Subcutaneous abdominal adipose tissue (tissue), 5 donors: ENCODE data around the gene GIT1.

Source experiments
- H3K27ac ChIP-seq: one replicate; pipeline ENCODE4 v1.7.0; 2013; ENCODE audit warnings: low read depth, mild to moderate bottlenecking, inconsistent platforms, low read length, moderate library complexity
- H3K27me3 ChIP-seq, 5 donors: one replicate each; pipeline ENCODE4 v1.7.0; 2013; ENCODE audit warnings: low read length in 5 of 5, inconsistent platforms in 1 of 5; ENCODE audit not compliant: control insufficient read depth in 5 of 5, insufficient read depth in 4 of 5
- H3K36me3 ChIP-seq, 5 donors: one replicate each; pipeline ENCODE4 v1.7.0; 2013; ENCODE audit warnings: low read length in 5 of 5; ENCODE audit not compliant: control insufficient read depth in 5 of 5, insufficient read depth in 5 of 5
- H3K4me1 ChIP-seq, 5 donors: one replicate each; pipeline ENCODE4 v1.7.0; 2013; ENCODE audit warnings: low read length in 5 of 5, mild to moderate bottlenecking in 3 of 5, moderate library complexity in 1 of 5; ENCODE audit not compliant: control insufficient read depth in 5 of 5, insufficient read depth in 5 of 5
- H3K4me3 ChIP-seq, 5 donors: one replicate each; pipeline ENCODE4 v1.7.0; 2013; ENCODE audit warnings: low read length in 5 of 5, low read depth in 1 of 5
- H3K9ac ChIP-seq, 5 donors: one replicate each; pipeline ENCODE4 v1.7.0; 2013; ENCODE audit warnings: low read length in 5 of 5, mild to moderate bottlenecking in 4 of 5, moderate library complexity in 3 of 5
- H3K9me3 ChIP-seq, 5 donors: one replicate each; pipeline ENCODE4 v1.7.0; 2013; ENCODE audit warnings: low read length in 5 of 5; ENCODE audit not compliant: control insufficient read depth in 5 of 5
- donor health status: healthy.
- donor health status: healthy.
- donor health status: healthy.
- donor health status: healthy.
- donor health status: healthy.

Gene GIT1

DNA sequence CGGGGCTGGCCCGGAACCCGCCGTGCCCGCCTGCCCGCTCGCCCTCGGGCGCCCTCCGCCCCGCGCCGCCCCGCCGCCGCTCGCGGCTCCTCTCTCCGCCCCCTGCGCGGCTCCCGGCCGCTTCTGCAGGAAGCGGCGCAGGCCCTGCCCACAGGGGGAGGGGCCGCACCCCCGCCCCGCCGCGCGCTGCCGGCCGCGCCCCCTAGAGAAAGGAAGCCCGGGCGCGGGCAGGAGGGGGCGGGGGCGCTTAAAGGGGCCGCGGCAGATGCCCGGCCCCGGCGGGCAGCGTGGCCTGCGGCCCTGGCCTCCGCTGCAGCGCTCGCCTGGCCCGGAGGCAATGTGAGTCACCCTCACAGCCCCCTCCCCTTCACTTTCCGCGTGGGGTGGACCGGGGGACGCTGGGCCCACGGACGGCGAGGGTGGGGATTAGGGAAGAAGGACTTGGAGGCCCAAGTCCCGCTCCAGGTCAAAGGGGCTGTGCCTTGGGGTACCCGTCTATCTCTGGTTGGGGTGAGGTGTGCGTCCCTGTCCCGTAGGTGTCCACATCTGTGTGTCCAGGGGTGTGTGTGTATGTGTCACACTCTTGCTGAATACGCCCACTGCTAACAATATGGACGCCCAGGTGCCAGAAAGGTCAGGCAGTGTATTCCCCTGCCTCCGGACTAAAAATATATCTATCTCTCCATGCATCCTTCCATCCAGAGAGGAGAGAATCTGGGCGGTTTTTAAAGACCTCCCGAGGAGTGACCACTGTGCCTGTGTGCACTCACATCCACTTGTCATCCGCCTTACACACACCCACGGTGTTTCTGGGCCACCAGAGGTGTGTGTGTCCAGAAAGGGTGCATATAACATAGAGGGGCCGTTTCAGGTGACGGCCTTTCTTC lies at the start of gene GIT1:
TSS of gene GIT1 (minus strand) at position 125 of the 887 bp plus-strand sequence. CDS start 270 bp downstream, outside the sequence.
- Histone ChIP-seq H3K27ac (peak within 1 kb of the TSS; percentile 82), H3K4me3 (peak within 1 kb of the TSS; percentile 71 to 90 (median 80)), H3K9me3 (no peaks in the 10 kb centered on the region), H3K9ac (peak within 1 kb of the TSS; percentile 72 to 96 (median 81)), H3K36me3 (no peaks in the 10 kb centered on the region), H3K27me3 (no peaks in the 10 kb centered on the region), H3K4me1 (peaks cover 14 to 87% (median 83%) of the 10 kb centered on the region in 5 donors)

DNA sequence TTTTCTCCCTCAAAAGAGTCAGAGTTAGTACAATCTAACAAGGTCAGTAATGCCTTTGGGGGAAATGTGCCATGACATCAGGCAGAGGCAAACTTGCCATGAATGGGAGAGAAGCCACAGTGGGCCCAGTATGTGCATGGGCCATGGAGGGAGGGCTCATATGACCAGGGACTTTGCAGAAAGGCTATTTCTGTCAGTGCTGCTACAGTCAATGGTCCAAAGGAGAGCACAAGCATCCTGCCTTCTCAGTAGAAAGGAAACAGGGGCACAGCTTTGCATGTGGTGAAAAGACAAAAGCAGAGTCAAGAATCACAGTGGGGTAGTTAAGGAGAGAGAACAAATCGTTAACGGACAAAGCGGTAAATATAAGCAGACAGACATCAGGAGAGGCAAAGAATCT lies 44.4 kb upstream of the GIT1 start:
- no peaks in the 10 kb centered on the region for H3K9me3 ChIP-seq
- H3K9ac ChIP-seq = no peak overlapping the region
- peaks cover 6 to 68% (median 47%) of the 10 kb centered on the region in 5 donors for H3K36me3 ChIP-seq
- no peak overlapping the region for H3K4me3 ChIP-seq
- peaks cover 0 to 26% (median 18%) of the 10 kb centered on the region in 5 donors for H3K4me1 ChIP-seq
- H3K27ac ChIP-seq = no peak overlapping the region
- H3K27me3 ChIP-seq = no peaks in the 10 kb centered on the region

- H3K27me3 ChIP-seq = no peaks in the 10 kb centered on the region
- no peaks in the 10 kb centered on the region for H3K9me3 ChIP-seq
- H3K4me3 ChIP-seq = no peak overlapping the region
- H3K4me1 ChIP-seq = peaks cover 0 to 31% (median 18%) of the 10 kb centered on the region in 5 donors
- no peak overlapping the region for H3K9ac ChIP-seq
- peaks cover 0 to 59% (median 30%) of the 10 kb centered on the region in 5 donors for H3K36me3 ChIP-seq
- peak overlapping the region; percentile 13 for H3K27ac ChIP-seq
These were observed 41.3 kb upstream of the GIT1 start for GRCh38 chr17:29630630-29631193.

DNA sequence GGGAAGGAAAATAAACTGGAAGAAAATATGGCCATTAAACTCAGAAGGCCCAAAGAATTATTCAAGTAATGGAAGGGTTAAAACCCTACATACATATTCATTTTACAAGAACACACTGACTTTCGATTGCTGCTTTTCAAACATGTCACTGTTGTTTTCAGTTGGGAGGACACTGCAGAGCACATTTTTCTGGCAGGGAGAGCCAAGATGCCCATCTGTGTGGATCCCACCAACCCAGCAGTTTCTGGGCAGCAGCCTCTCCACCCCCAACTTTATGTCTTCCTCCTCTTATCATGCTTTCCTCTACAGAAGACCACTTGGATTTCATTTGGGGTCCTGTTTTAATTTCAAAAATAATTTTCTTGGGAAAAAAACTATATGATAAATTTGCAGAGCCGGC lies 40.4 kb upstream of the GIT1 start:
- no peaks in the 10 kb centered on the region for H3K27me3 ChIP-seq
- no peaks in the 10 kb centered on the region for H3K9me3 ChIP-seq
- peaks cover 0 to 51% (median 26%) of the 10 kb centered on the region in 5 donors for H3K36me3 ChIP-seq
- H3K27ac ChIP-seq = no peak overlapping the region
- H3K9ac ChIP-seq = no peak overlapping the region
- H3K4me3 ChIP-seq = no peak overlapping the region
- peaks cover 0 to 36% (median 22%) of the 10 kb centered on the region in 5 donors for H3K4me1 ChIP-seq

GRCh38 chr17:29628644-29629043 lies 39.2 kb upstream of the GIT1 start:
- H3K27ac ChIP-seq = no peak overlapping the region
- H3K4me3 ChIP-seq = no peak overlapping the region
- H3K4me1 ChIP-seq = peaks cover 0 to 36% (median 23%) of the 10 kb centered on the region in 5 donors
- H3K9me3 ChIP-seq = no peaks in the 10 kb centered on the region
- no peaks in the 10 kb centered on the region for H3K27me3 ChIP-seq
- H3K36me3 ChIP-seq = peaks cover 0 to 43% (median 21%) of the 10 kb centered on the region in 5 donors
- no peak overlapping the region for H3K9ac ChIP-seq

GRCh38 chr17:29627951-29628350 lies 38.5 kb upstream of the GIT1 start:
- no peak overlapping the region for H3K4me3 ChIP-seq
- H3K27ac ChIP-seq = no peak overlapping the region
- peaks cover 0 to 39% (median 18%) of the 10 kb centered on the region in 5 donors for H3K36me3 ChIP-seq
- H3K27me3 ChIP-seq = no peaks in the 10 kb centered on the region
- H3K9me3 ChIP-seq = no peaks in the 10 kb centered on the region
- H3K4me1 ChIP-seq = peaks cover 0 to 39% (median 28%) of the 10 kb centered on the region in 5 donors
- H3K9ac ChIP-seq = no peak overlapping the region

- H3K9me3 ChIP-seq = no peaks in the 10 kb centered on the region
- no peak overlapping the region for H3K9ac ChIP-seq
- no peak overlapping the region for H3K4me3 ChIP-seq
- H3K27me3 ChIP-seq = no peaks in the 10 kb centered on the region
- peaks cover 0 to 36% (median 26%) of the 10 kb centered on the region in 5 donors for H3K4me1 ChIP-seq
- H3K36me3 ChIP-seq = peaks cover 0 to 15% (median 0%) of the 10 kb centered on the region in 5 donors
- no peak overlapping the region for H3K27ac ChIP-seq
These were observed 35.7 kb upstream of the GIT1 start for GRCh38 chr17:29625037-29625750.

DNA sequence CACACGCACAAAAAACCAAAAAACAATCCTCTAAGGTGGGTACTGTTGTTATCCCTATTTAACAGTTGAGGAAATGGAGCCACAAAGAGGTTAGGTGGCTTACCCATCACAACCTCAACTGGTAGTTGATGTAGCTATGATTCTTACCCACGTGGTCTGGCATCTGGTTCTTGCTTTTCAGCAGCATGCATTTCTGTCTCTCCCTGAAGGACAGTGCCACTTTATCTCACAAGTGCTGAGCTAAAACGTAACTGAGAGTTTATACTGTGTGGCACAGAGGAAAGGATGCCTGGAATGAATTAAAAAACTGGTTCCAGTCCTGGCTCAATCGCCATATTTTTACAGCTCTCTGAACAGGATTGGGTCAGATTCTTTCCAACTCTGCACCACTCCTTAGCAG lies 35.1 kb upstream of the GIT1 start:
- H3K36me3 ChIP-seq = peaks cover 0 to 9% (median 0%) of the 10 kb centered on the region in 5 donors
- no peaks in the 10 kb centered on the region for H3K9me3 ChIP-seq
- H3K9ac ChIP-seq = no peak overlapping the region
- H3K4me1 ChIP-seq = peaks cover 0 to 36% (median 25%) of the 10 kb centered on the region in 5 donors
- no peak overlapping the region for H3K4me3 ChIP-seq
- H3K27me3 ChIP-seq = no peaks in the 10 kb centered on the region
- H3K27ac ChIP-seq = no peak overlapping the region

- Histone ChIP-seq H3K27me3 (peaks cover 0 to 5% (median 0%) of the 10 kb centered on the region in 5 donors), H3K9ac (peak overlapping the region in 1 of 5 donors; percentile 13), H3K4me1 (peaks cover 0 to 29% (median 24%) of the 10 kb centered on the region in 5 donors), H3K9me3 (no peaks in the 10 kb centered on the region), H3K27ac (no peak overlapping the region), H3K36me3 (no peaks in the 10 kb centered on the region), H3K4me3 (peak overlapping the region in 4 of 5 donors; percentile 66 to 78 (median 70))
These were observed 33.8 kb upstream of the GIT1 start for GRCh38 chr17:29623283-29623647.
